GM19324 (cell line): Measurements from ENCODE around the gene RFXAP.
"Not testable (repeated sequence)": the region's sequence is repeated elsewhere in the genome, so short reads cannot be mapped to it uniquely, and the experiment has no call there.

Experiments
- ATAC-seq: cut with Tn5 transposase; IDR thresholded peaks from one replicate; pipeline ENCODE4 v1.9.1; 2021; ENCODE audit warnings: mild to moderate bottlenecking, moderate library complexity; ENCODE audit not compliant: unreplicated experiment, low FRiP score

The RFXAP gene

DNA sequence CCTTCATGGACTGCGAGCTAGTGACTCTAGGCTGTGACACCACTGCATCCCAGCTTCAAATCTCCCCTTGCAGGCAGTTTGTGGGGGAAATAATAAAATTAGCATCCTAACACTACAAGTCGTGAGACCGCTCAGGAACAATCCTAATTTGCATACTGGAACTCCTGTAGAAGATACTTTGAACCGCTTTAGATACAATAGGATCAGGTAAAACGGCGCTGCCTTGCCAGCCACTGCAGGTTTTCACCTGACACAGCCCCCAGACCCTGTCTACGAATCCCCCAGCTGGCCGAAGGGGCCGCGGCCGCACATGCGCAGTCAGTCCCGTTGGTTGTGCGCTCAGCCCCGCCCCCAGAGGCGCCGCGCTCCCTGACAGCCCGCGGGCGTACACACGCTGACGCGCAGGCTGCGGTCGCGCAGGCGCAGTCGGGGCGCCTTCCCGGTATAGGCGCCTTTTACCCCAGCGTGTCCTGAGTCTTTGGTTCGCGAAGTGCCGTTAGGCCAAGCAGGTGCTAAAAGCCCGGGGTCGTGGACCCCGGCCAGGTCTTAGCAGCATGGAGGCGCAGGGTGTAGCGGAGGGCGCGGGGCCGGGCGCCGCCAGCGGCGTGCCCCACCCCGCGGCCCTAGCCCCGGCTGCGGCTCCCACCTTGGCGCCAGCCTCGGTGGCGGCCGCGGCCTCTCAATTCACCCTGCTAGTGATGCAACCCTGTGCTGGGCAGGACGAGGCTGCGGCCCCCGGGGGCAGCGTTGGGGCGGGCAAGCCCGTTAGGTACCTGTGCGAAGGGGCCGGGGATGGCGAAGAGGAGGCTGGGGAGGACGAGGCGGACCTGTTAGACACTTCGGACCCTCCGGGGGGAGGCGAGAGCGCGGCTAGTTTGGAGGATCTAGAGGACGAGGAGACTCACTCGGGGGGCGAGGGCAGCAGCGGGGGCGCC, at the start of gene RFXAP:
RFXAP (plus strand) TSS at position 419 of the 935 bp plus-strand sequence; CDS start at position 555, 136 bp downstream.
- peak; percentile 95 for ATAC-seq

DNA sequence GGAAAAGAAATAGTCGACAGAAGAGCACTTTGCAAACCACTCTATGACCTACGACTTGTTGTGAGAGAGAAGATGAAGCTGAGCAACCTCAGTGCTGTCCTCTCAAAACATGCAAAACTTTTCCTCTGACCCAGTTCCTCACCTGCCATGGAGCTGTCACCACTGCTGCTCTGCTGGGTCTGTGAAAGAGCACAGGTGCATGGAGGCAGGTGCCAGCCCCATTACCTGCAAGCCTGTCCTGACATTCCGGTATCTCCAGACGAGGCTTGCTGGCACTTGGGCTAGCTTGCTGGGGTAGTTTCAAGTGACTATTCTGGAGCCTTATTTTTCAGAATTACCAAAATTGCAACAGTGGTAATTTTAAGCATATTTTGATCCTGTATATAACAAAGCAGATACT, 49.5 kb upstream of the RFXAP start:
- no peak for ATAC-seq

GRCh38 chr13:36770741-36771140, 48.3 kb upstream of the RFXAP start:
- no peak for ATAC-seq

- ATAC-seq, result no peak
These were observed 46.2 kb upstream of the RFXAP start for GRCh38 chr13:36772853-36773252.

DNA sequence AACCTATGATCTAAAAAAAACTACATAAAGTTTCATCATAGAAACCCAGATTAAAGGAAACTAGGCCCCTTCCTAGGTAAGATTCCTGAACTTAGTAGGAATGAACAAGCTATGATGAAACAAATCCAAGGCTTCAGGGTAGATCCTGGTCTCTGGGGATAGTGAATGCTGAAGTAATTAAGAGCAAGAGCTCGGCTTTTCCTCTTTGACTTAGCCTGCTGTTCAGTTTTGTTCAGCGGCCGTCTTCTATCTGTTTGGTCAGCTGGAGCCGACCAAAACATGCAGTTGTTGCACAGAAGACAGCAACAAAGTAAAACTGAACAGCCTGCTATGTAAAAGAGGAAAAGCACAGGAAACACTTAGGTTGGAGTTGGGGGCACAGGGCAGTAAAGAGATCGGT, 44.1 kb upstream of the RFXAP start:
- ATAC-seq, result no peak

- ATAC-seq, result no peak
These were observed 42.8 kb upstream of the RFXAP start for GRCh38 chr13:36776175-36776574.

GRCh38 chr13:36778083-36778671, 40.8 kb upstream of the RFXAP start:
- no peak for ATAC-seq

- ATAC-seq, result no peak
These were observed 35.1 kb upstream of the RFXAP start for GRCh38 chr13:36783890-36784289.

GRCh38 chr13:36786175-36786574, 32.8 kb upstream of the RFXAP start:
- ATAC-seq, result not testable (repeated sequence)

- ATAC-seq, result no peak
These were observed 31.8 kb upstream of the RFXAP start for GRCh38 chr13:36787181-36787580.

- no peak for ATAC-seq
These were observed 30.7 kb upstream of the RFXAP start for GRCh38 chr13:36788276-36788675.

- ATAC-seq, result no peak
These were observed 30.0 kb upstream of the RFXAP start for GRCh38 chr13:36789061-36789460.

GRCh38 chr13:36789730-36790129, 29.3 kb upstream of the RFXAP start:
- ATAC-seq, result no peak

GRCh38 chr13:36794706-36795105, 24.3 kb upstream of the RFXAP start:
- ATAC-seq, result no peak

DNA sequence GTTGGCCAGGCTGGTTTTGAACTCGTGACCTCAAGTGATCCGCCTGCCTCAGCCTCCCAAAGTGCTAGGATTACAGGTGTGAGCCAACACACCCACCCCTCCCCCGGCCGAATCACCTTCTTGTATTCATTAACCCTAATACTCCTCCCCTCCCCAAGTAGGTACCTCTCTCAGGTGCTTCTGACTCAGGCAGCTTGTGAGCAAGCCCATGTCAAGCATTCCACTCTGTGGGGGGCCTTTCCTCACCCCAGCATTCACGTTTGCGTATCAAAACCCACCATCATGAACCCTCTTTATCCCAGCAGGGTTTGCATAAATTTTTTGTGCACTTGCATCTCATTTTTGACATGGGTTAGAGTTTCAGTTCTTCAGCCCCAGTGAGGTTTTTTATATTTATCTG, 23.6 kb upstream of the RFXAP start:
- ATAC-seq, result no peak

DNA sequence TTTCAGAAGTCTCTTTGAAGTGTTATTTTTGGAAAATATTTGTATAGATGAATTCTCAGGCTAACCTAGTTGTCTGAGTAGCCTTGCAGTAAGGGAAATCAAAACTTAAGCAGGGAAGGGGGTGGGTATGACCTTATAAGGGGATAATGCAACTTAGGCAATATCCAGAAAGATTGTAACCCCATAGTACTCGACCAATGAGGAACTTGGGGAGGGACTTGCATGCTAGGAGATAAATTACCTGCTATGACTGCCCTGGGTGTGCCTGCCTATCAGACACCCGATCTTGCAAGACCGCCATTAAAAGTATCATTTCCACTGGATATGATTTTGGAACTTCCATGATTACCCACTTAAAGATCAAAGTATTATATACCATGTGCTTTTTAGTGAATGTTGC, 23.0 kb upstream of the RFXAP start:
- no peak for ATAC-seq

DNA sequence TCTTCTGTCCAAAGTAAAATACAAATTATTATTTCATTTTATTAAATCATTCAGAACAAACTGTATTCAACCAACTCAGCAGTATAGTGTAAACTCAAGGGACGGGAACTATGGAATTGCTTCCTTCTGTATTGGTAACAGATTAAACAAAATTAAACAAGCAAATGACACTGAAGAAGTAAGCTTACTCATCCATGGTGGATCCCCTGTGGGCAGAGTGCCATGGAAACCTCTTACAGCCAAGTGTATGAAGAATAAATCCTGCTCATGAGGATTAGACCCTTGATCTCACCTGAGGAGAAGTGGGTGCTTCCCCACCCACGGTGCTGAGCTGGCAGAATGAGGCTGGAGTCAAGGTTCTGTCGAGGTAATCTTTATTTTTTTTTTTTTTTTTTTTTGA, 18.0 kb upstream of the RFXAP start:
- ATAC-seq, result no peak

DNA sequence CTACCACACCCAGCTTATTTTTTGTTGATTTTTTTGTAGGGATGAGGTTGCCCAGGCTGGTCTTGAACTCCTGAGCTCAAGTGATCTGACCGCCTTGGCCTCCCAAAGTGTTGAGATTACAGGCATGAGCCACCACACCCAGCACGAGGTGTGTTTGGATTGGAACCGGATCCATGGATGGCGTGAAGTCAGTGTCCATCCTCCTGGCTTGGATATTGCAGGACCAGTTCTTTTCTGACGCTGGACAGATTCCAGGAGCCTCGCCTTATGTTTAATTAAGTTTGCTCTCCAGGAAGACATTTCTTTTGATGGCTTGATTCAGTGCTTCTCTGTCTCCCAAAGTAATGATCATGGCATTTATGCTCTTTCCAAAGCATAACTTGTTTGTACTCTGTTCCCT, 14.4 kb upstream of the RFXAP start:
- ATAC-seq, result no peak

- ATAC-seq, result peak; percentile 68
These were observed 12.9 kb upstream of the RFXAP start for GRCh38 chr13:36806102-36806501.

DNA sequence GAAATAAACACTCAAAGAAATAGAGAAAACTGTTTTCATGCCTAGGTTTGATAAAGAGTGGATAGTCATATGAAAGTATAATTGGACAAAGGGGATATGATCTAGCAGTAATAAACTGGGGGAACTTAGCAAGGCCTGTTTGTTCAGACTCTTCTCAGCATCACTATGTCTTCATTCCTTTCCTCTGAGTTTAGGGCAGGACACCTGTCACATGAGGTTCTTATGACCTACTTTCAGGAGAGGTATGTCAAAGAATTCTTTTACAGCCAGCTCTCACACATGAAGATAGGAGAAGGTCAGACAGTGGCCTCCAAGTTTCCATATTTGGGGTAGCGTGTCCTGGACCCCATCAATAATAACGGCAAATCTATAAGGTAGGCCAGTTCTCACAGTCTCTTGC, 11.4 kb upstream of the RFXAP start:
- ATAC-seq, result no peak

DNA sequence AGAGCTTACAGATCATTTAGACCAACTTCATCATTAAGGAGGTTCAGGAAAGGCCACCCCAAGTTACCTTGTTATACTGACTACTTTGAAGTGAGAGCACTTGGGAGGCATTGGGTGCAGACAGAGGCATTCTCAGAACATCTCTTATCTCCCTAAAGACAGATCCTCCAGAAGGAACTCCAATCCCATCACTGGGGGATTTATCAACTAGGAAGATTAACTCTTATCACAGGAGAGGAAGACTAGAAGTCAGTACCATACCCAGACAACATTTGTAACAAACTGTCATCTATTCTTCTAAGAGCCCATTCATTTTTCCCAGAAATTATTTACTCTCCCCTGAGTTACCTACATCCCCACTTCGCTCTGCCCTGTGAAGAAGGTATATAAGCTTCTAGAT, 5.8 kb upstream of the RFXAP start:
- ATAC-seq, result no peak

GRCh38 chr13:36814465-36814864, 4.6 kb upstream of the RFXAP start:
- no peak for ATAC-seq
